HG02938 (cell line): ENCODE data around the gene DEGS2.

Source experiments
- ATAC-seq: cut with Tn5 transposase; IDR thresholded peaks from one replicate; pipeline ENCODE4 v1.9.1; 2021; ENCODE audit warnings: mild to moderate bottlenecking, moderate library complexity; ENCODE audit not compliant: unreplicated experiment

Gene DEGS2

GRCh38 chr14:100135073-100135472 is 24.4 kb downstream of the DEGS2 start:
- no peak for ATAC-seq

GRCh38 chr14:100134586-100134985 is 24.9 kb downstream of the DEGS2 start:
- no peak for ATAC-seq

- ATAC-seq: no peak
These were observed 26.4 kb downstream of the DEGS2 start for GRCh38 chr14:100132903-100133510.

GRCh38 chr14:100132161-100132902 is 27.1 kb downstream of the DEGS2 start:
- no peak for ATAC-seq

GRCh38 chr14:100131181-100131580 is 28.3 kb downstream of the DEGS2 start:
- ATAC-seq: no peak

GRCh38 chr14:100130521-100130920 is 28.9 kb downstream of the DEGS2 start:
- no peak for ATAC-seq

- ATAC-seq: no peak
These were observed 30.3 kb downstream of the DEGS2 start for GRCh38 chr14:100129161-100129589.

GRCh38 chr14:100128688-100129087 is 30.8 kb downstream of the DEGS2 start:
- no peak for ATAC-seq

- no peak for ATAC-seq
These were observed 31.5 kb downstream of the DEGS2 start for GRCh38 chr14:100127853-100128455.

GRCh38 chr14:100126401-100126800 is 33.0 kb downstream of the DEGS2 start:
- no peak for ATAC-seq

- no peak for ATAC-seq
These were observed 34.8 kb downstream of the DEGS2 start for GRCh38 chr14:100124551-100125088.

- ATAC-seq: no peak
These were observed 35.8 kb downstream of the DEGS2 start for GRCh38 chr14:100123618-100124017.

GRCh38 chr14:100122481-100123223 is 36.8 kb downstream of the DEGS2 start:
- no peak for ATAC-seq

- ATAC-seq: no peak
These were observed 37.6 kb downstream of the DEGS2 start for GRCh38 chr14:100121643-100122480.

GRCh38 chr14:100120522-100121269 is 38.7 kb downstream of the DEGS2 start:
- ATAC-seq: no peak

GRCh38 chr14:100119251-100119650 is 40.2 kb downstream of the DEGS2 start:
- ATAC-seq: no peak

GRCh38 chr14:100118396-100119011 is 40.9 kb downstream of the DEGS2 start:
- no peak for ATAC-seq

- ATAC-seq: no peak
These were observed 41.6 kb downstream of the DEGS2 start for GRCh38 chr14:100117633-100118395.
